Gastroesophageal sphincter (tissue), 3 donors: ENCODE measurements around the gene FXR2.

Experiments used
- POLR2A ChIP-seq, 2 donors: fragments of 450-650 bp; IDR thresholded peaks; one replicate each; pipeline ENCODE4 v1.6.1; 2017; ENCODE audit warnings: antibody characterized with exemption in 2 of 2, mild to moderate bottlenecking in 2 of 2, moderate library complexity in 1 of 2
- POLR2AphosphoS5 ChIP-seq: sonication (generic); formaldehyde crosslinking; IDR thresholded peaks from one replicate; pipeline ENCODE4 v1.6.1; 2017; ENCODE audit warnings: antibody characterized with exemption
- TF ChIP-seq, protein P1 (sequence below), 4 experiments: fragments of 200-600 bp in 2 of 4; fragments of 450-650 bp in 2 of 4; sonication (generic) in 1 of 4; IDR thresholded peaks; one replicate each; pipeline ENCODE4 v1.5.1; 2017 to 2019; ENCODE audit warnings: antibody characterized with exemption in 4 of 4, mild to moderate bottlenecking in 2 of 4, moderate library complexity in 2 of 4

DNA sequence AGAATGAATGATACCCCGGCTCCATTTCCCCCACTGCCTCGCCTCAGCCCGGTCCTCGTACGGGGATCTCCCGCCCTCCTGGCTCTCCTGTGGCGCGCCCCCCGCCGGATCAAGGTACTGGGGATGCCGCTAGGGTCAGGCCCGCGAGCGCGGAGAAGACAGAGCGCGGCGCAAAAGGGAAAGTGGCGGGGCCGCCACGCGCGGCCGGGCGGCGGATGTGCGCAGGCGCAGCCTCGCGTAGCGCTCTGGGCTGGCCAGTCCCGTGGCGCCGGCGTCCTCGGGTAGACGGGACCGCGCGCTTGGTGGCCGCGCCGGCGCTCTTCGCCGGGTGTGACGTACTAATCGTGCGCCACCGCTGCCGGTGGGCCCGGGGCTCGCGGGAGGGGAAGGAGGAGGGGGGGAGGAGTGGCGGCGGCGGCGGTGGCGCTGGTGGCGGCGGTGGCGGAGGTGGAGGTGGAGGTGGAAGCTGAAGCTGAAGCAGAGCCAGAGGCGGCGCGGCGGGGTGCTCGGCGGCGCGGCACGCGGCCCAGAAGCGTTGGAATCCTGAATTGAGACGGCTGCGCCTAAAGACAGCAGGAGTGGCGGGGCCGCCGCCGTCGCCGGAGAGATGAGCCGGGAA, 53.0 kb downstream of the FXR2 start, which contains the start of gene SENP3:
- TF ChIP-seq, protein P1, sequence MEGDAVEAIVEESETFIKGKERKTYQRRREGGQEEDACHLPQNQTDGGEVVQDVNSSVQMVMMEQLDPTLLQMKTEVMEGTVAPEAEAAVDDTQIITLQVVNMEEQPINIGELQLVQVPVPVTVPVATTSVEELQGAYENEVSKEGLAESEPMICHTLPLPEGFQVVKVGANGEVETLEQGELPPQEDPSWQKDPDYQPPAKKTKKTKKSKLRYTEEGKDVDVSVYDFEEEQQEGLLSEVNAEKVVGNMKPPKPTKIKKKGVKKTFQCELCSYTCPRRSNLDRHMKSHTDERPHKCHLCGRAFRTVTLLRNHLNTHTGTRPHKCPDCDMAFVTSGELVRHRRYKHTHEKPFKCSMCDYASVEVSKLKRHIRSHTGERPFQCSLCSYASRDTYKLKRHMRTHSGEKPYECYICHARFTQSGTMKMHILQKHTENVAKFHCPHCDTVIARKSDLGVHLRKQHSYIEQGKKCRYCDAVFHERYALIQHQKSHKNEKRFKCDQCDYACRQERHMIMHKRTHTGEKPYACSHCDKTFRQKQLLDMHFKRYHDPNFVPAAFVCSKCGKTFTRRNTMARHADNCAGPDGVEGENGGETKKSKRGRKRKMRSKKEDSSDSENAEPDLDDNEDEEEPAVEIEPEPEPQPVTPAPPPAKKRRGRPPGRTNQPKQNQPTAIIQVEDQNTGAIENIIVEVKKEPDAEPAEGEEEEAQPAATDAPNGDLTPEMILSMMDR (IDR thresholded peaks at IDR 0.05): no peak
- TF ChIP-seq POLR2A (IDR thresholded peaks at IDR 0.05) (peak; percentile 63 to 68), POLR2AphosphoS5 (no peak)
